ENCODE measurements around the gene ITPR1. TPM values are rescaled to one million over a fixed set of nuclear protein-coding genes. Genes with fewer than 3 reads are reported as not detected.

The ITPR1 gene
- total and polyA plus RNA-seq, 12 donors: 9.7 to 40.3 (median 18.8) TPM

- intact Hi-C loops (cut with DNase I): no loop called here
- Histone ChIP-seq H3K27ac (peak overlapping the region in 1 of 10 donors; percentile 1), H3K27me3 (no peaks in the 10 kb centered on the region), H3K36me3 (peaks cover 0 to 44% (median 0%) of the 10 kb centered on the region in 9 donors), H3K4me1 (peaks cover 0 to 45% (median 15%) of the 10 kb centered on the region in 9 donors), H3K4me3 (no peak overlapping the region), H3K9me3 (peaks cover 0 to 4% (median 0%) of the 10 kb centered on the region in 11 donors)
- 85% methylated on average over 2 of the region's 2 CpGs for WGBS, 2 donors
- no peak for DNase-seq
- ATAC-seq: no peak
- TF ChIP-seq CTCF (IDR thresholded peaks at IDR 0.05): no peak
These were observed 241.3 kb downstream of the ITPR1 start for GRCh38 chr3:4734454-4734853.

GRCh38 chr3:4735243-4735642 is 242.1 kb downstream of the ITPR1 start:
- peaks cover 0 to 45% (median 17%) of the 10 kb centered on the region in 9 donors for H3K4me1 ChIP-seq
- no peak overlapping the region for H3K4me3 ChIP-seq
- H3K36me3 ChIP-seq: peaks cover 0 to 44% (median 0%) of the 10 kb centered on the region in 9 donors
- no peak overlapping the region for H3K27ac ChIP-seq
- TF ChIP-seq CTCF (IDR thresholded peaks at IDR 0.05): no peak
- 91 to 92% methylated on average over 4 of the region's 4 CpGs for WGBS, 2 donors
- DNase-seq (no peak), ATAC-seq (no peak)
- peaks cover 0 to 9% (median 0%) of the 10 kb centered on the region in 11 donors for H3K9me3 ChIP-seq
- intact Hi-C loops (cut with DNase I): no loop called here
- no peaks in the 10 kb centered on the region for H3K27me3 ChIP-seq

- intact Hi-C loops (cut with DNase I): no loop called here
- TF ChIP-seq CTCF (IDR thresholded peaks at IDR 0.05): no peak
- ATAC-seq: peak; percentile 37 to 74 (median 60)
- H3K9me3 ChIP-seq: peaks cover 0 to 9% (median 0%) of the 10 kb centered on the region in 11 donors
- DNase-seq: peak in 1 of 2 donors; percentile 59
- H3K36me3 ChIP-seq: peaks cover 0 to 44% (median 0%) of the 10 kb centered on the region in 9 donors
- H3K27me3 ChIP-seq: no peaks in the 10 kb centered on the region
- 75 to 79% methylated on average over 14 of the region's 14 CpGs for WGBS, 2 donors
- peaks cover 4 to 49% (median 28%) of the 10 kb centered on the region in 9 donors for H3K4me1 ChIP-seq
- H3K27ac ChIP-seq: peak overlapping the region in 8 of 10 donors; percentile 28 to 61 (median 55)
- no peak overlapping the region for H3K4me3 ChIP-seq
These were observed 243.2 kb downstream of the ITPR1 start for GRCh38 chr3:4736284-4736861.

- Histone ChIP-seq H3K36me3 (peaks cover 0 to 38% (median 0%) of the 10 kb centered on the region in 9 donors), H3K4me3 (no peak overlapping the region), H3K27me3 (no peaks in the 10 kb centered on the region), H3K9me3 (peaks cover 0 to 9% (median 0%) of the 10 kb centered on the region in 11 donors), H3K27ac (peak overlapping the region in 6 of 10 donors; percentile 34 to 97 (median 90)), H3K4me1 (peaks cover 10 to 73% (median 52%) of the 10 kb centered on the region in 9 donors)
- no peak for TF ChIP-seq CTCF (IDR thresholded peaks at IDR 0.05)
- intact Hi-C loops (cut with DNase I): no loop called here
- 83 to 85% methylated on average over 9 of the region's 9 CpGs for WGBS, 2 donors
- DNase-seq (peak in 1 of 2 donors; percentile 35), ATAC-seq (peak in 1 of 8 donors; percentile 32)
These were observed 245.7 kb downstream of the ITPR1 start for GRCh38 chr3:4738737-4739274.

Measured in heart right ventricle (tissue), 16 donors.